ENCODE measurements around the gene ARL8A. TPM values are rescaled to one million over a fixed set of nuclear protein-coding genes. Genes with fewer than 3 reads are reported as not detected.

ARL8A gene
- total and polyA plus RNA-seq, 4 donors, result 8.4 to 25.7 (median 20.2) TPM

DNA sequence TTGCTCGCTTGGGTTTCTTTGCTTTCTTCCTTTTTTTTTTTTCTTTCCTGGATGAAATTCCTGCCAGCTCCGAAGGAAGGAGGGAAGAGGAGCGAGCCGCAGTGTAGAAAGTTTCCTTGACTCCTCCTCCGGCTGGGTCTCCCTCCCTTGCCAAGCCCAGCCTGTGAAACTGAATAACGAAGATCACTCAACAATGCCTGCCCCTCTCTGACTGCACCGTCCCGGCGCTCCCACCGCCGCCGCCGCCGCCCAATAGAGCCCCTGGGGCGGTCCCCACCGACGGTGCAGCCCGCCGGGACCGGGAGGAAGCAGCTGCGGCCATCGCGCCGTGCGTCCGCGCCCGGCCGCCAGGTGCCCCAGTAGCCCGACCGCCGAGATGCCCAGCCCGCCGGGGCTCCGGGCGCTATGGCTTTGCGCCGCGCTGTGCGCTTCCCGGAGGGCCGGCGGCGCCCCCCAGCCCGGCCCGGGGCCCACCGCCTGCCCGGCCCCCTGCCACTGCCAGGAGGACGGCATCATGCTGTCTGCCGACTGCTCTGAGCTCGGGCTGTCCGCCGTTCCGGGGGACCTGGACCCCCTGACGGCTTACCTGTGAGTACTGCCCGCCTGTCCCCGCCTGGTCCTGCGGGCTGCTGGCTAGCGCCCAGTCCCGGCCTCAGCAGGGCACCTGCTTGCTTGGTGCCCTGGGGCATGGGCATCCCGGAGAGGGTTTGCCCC, 49.2 kb upstream of the ARL8A start, which contains the start of gene LGR6:
TSS of gene LGR6 (plus strand) at position 186 of the 714 bp plus-strand sequence. CDS start at position 377, 191 bp downstream.
- H3K4me3 ChIP-seq (ENCODE audit: low read depth in 1 of 3, low read length in 3 of 3), result peak within 1 kb of the TSS in 1 of 3 donors; percentile 21
- 7% methylated on average over 61 of the region's 61 CpGs for WGBS
- no peaks in the 10 kb centered on the region for H3K36me3 ChIP-seq (ENCODE audit: control insufficient read depth in 4 of 4, insufficient read depth in 3 of 4, low read depth in 1 of 4, low read length in 3 of 4)
- no peaks in the 10 kb centered on the region for H3K9me3 ChIP-seq (ENCODE audit: control insufficient read depth in 4 of 4, low read length in 3 of 4)
- no peak within 1 kb of the TSS for H3K9ac ChIP-seq (ENCODE audit: low read depth in 1 of 2, low read length in 2 of 2)
- TF ChIP-seq FOXA2 (IDR thresholded peaks at IDR 0.05), result no peak
- TF ChIP-seq, protein P1, sequence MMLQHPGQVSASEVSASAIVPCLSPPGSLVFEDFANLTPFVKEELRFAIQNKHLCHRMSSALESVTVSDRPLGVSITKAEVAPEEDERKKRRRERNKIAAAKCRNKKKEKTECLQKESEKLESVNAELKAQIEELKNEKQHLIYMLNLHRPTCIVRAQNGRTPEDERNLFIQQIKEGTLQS (IDR thresholded peaks at IDR 0.05), result no peak
- TF ChIP-seq FOXA1 (IDR thresholded peaks at IDR 0.05), result no peak
- no peak for TF ChIP-seq JUND (IDR thresholded peaks at IDR 0.05)
- TF ChIP-seq EGR1 (IDR thresholded peaks at IDR 0.05; ENCODE audit: low read depth in 2 of 2), result no peak
- no peak for TF ChIP-seq TAF1 (conservative IDR thresholded peaks at IDR 0.05)
- no peak for TF ChIP-seq HNF4G (IDR thresholded peaks at IDR 0.05)
- no peak for TF ChIP-seq RAD21 (IDR thresholded peaks at IDR 0.05)
- no peak for TF ChIP-seq YY1 (IDR thresholded peaks at IDR 0.05)
- TF ChIP-seq, protein P2, sequence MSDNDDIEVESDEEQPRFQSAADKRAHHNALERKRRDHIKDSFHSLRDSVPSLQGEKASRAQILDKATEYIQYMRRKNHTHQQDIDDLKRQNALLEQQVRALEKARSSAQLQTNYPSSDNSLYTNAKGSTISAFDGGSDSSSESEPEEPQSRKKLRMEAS (IDR thresholded peaks at IDR 0.05), result no peak
- TF ChIP-seq GABPA (IDR thresholded peaks at IDR 0.05 in 1 of 2, conservative IDR thresholded peaks at IDR 0.05 in 1 of 2), result no peak
- no peak for TF ChIP-seq SP1 (IDR thresholded peaks at IDR 0.05)
- no peak for TF ChIP-seq NR2F2 (IDR thresholded peaks at IDR 0.05)
- TF ChIP-seq RXRA (IDR thresholded peaks at IDR 0.05), result no peak
- TF ChIP-seq, protein P3, sequence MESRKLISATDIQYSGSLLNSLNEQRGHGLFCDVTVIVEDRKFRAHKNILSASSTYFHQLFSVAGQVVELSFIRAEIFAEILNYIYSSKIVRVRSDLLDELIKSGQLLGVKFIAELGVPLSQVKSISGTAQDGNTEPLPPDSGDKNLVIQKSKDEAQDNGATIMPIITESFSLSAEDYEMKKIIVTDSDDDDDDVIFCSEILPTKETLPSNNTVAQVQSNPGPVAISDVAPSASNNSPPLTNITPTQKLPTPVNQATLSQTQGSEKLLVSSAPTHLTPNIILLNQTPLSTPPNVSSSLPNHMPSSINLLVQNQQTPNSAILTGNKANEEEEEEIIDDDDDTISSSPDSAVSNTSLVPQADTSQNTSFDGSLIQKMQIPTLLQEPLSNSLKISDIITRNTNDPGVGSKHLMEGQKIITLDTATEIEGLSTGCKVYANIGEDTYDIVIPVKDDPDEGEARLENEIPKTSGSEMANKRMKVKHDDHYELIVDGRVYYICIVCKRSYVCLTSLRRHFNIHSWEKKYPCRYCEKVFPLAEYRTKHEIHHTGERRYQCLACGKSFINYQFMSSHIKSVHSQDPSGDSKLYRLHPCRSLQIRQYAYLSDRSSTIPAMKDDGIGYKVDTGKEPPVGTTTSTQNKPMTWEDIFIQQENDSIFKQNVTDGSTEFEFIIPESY (IDR thresholded peaks at IDR 0.05), result no peak
- TF ChIP-seq, protein P4, sequence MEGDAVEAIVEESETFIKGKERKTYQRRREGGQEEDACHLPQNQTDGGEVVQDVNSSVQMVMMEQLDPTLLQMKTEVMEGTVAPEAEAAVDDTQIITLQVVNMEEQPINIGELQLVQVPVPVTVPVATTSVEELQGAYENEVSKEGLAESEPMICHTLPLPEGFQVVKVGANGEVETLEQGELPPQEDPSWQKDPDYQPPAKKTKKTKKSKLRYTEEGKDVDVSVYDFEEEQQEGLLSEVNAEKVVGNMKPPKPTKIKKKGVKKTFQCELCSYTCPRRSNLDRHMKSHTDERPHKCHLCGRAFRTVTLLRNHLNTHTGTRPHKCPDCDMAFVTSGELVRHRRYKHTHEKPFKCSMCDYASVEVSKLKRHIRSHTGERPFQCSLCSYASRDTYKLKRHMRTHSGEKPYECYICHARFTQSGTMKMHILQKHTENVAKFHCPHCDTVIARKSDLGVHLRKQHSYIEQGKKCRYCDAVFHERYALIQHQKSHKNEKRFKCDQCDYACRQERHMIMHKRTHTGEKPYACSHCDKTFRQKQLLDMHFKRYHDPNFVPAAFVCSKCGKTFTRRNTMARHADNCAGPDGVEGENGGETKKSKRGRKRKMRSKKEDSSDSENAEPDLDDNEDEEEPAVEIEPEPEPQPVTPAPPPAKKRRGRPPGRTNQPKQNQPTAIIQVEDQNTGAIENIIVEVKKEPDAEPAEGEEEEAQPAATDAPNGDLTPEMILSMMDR (IDR thresholded peaks at IDR 0.05; ENCODE audit: low read depth, low read length, missing input control), result no peak
- TF ChIP-seq HNF4A (conservative IDR thresholded peaks at IDR 0.05), result no peak
- TF ChIP-seq, protein P5, sequence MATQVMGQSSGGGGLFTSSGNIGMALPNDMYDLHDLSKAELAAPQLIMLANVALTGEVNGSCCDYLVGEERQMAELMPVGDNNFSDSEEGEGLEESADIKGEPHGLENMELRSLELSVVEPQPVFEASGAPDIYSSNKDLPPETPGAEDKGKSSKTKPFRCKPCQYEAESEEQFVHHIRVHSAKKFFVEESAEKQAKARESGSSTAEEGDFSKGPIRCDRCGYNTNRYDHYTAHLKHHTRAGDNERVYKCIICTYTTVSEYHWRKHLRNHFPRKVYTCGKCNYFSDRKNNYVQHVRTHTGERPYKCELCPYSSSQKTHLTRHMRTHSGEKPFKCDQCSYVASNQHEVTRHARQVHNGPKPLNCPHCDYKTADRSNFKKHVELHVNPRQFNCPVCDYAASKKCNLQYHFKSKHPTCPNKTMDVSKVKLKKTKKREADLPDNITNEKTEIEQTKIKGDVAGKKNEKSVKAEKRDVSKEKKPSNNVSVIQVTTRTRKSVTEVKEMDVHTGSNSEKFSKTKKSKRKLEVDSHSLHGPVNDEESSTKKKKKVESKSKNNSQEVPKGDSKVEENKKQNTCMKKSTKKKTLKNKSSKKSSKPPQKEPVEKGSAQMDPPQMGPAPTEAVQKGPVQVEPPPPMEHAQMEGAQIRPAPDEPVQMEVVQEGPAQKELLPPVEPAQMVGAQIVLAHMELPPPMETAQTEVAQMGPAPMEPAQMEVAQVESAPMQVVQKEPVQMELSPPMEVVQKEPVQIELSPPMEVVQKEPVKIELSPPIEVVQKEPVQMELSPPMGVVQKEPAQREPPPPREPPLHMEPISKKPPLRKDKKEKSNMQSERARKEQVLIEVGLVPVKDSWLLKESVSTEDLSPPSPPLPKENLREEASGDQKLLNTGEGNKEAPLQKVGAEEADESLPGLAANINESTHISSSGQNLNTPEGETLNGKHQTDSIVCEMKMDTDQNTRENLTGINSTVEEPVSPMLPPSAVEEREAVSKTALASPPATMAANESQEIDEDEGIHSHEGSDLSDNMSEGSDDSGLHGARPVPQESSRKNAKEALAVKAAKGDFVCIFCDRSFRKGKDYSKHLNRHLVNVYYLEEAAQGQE (IDR thresholded peaks at IDR 0.05), result no peak
- DNase-seq (ENCODE audit: low spot score), result no peak
- H3K27me3 ChIP-seq (ENCODE audit: control insufficient read depth in 4 of 4, insufficient read depth in 4 of 4, low read length in 3 of 4), result peaks cover 2 to 5% (median 3%) of the 10 kb centered on the region in 4 donors
- no peak within 1 kb of the TSS for H3K27ac ChIP-seq (ENCODE audit: low read depth in 1 of 2, low read length in 2 of 2)
- peaks cover 0 to 11% (median 7%) of the 10 kb centered on the region in 4 donors for H3K4me1 ChIP-seq (ENCODE audit: control insufficient read depth in 4 of 4, insufficient read depth in 4 of 4, low read length in 3 of 4)
